RPMI7951 (cell line): ENCODE measurements around the gene PTPN7. TPM values are rescaled to one million over a fixed set of nuclear protein-coding genes. Genes with fewer than 3 reads are reported as not detected.

Source experiments
- DNase-seq: peaks from one replicate; pipeline ENCODE4 v3.0.0-alpha.2; 2012; ENCODE audit warnings: low read depth
- total RNA-seq: library from RNA; depleted of rRNA; stranded (reverse); fragments of >200 nt; shearing (Covaris generic); gene quantifications from 2 replicates; pipeline ENCODE4 v1.2.3, GENCODE V29; 2014; rRNA removed

PTPN7 gene
- total RNA-seq, 1 experiment from 2014 or later = not detected

DNA sequence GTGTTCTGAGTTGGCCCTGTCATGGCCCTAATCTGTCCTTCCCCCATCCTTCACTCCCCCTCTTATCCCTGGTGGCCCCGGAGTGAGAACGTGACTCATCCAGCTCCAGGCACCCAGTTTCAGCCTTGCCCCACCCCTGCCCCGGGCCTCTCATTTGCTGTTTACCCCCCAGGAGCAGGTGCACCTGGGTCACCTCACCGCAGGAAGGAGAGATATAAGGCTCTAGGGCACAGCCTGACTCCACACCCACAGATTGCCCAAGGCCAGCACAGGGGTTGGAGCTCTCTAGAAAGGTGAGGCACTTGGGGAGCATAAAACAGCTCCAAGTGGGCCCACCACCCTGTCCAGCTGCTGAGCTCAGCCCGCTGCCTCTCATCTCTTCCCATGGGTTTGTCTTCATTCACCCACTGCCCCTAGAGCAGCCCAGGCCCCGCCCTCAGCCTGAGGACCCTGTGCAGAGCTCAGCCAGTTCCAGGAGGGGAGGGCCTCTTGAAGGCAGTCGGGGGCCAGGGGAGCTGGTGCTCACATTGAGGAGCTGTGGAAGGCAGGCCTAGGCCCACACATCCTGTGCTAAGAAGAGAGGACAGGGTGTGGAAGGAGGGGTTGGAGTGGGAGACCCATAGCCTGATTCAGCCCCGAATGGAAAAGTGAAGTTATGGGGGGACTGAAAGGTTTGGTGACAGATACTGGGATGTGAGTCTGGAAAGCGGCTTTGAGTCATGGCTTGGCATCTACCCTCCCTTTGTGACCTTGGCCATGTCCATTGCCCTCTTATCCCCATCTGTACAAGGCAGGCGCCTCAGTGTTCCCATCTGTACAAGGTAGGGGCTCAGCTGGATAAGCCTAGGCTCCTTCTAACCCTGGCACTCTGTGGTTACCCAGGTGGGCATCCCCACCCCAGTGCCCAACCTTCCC is 53.8 kb downstream of the PTPN7 start:
- DNase-seq = no peak

DNA sequence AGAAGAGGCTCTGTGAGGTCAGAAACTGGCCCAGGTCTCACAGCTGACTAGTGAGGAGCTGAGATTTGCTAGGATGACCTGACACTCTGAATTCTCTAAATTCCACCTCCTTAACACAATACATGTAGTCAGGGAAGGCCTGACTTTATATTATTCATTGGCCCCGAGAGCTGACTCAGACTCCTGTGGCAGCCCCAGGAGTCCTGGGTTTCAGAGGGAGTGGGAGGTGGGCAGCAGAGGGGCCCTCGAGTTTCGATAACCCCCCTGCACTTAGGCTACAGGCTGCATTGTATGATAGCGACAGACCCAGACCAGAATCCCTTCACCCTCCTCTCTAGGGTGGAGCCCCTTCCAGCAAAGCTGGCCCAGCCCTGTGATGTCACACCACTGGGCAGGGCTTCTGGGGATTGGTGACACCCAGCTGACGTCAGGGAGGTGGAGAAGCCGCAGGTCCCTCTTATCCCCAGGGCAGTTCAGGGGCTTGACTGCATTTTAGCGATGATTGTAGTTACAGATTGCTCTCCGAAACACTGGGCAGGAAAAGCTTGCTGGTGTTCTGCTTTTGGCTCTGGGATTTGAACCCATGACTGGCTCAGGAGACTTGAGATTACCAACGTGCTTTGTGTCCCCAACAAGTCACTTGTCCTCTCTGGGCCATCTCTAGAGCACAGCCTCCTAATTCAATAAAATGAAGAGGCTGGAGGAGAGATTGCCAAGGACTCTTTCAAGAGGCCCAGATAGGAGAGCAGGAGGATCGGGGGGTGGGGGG is 54.6 kb downstream of the PTPN7 start:
- DNase-seq = no peak

DNA sequence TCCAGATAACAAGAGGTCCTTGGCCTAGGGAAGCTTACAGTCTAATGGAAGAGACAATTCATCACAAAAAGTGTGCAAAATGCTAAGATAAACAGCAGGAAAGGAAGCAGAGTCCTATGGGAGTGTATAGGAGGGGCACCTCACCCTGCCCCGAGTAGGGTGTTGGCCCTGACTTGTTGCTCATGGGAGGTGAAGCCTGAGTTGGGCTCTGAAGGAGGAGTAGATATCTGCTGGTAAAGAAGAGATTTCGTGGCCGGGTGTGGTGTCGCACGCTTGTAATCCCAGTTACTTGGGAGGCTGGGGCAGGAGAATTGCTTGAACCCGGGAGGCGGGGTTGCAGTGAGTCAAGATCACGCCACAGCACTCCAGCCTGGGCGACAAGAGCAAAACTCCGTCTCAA is 56.3 kb downstream of the PTPN7 start:
- DNase-seq = no peak

DNA sequence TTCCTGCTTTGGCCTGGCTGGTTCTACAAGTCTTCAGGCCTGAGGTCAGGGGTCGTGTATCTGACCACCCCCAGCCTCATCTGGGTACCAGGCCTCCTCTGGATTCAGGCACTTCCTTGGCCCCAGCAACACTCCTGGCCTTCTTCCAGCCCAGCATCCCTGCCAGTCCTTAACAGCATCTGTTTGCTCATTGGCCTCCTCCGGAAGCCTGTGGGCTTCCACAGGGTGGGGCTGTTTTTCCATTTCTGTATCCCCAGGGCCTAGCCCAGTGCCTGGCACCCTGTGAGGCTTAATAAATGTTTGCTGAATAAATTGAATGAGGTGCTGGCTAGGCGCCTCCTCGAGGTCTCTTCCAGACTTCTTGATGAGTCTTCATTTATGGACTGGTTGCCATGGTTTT is 59.2 kb downstream of the PTPN7 start:
- DNase-seq = no peak

Other genes with a start within 250 kb of the PTPN7 start
- gene LMOD1, start 214.1 kb downstream of the PTPN7 start, total RNA-seq = 0.49 and 0.60 TPM in 2 replicates
- gene TIMM17A, start 205.1 kb downstream of the PTPN7 start, total RNA-seq = 64.5 and 74.3 TPM in 2 replicates
- gene RNPEP, start 178.0 kb downstream of the PTPN7 start, total RNA-seq = 46.6 and 55.4 TPM in 2 replicates
- gene ELF3, start 150.0 kb downstream of the PTPN7 start, total RNA-seq = not detected in 2 replicates
- not detected in 2 replicates for gene GPR37L1, start 37.7 kb downstream of the PTPN7 start, total RNA-seq
- gene ARL8A, start 15.9 kb downstream of the PTPN7 start, total RNA-seq = 15.7 and 18.9 TPM in 2 replicates
- 30.3 and 33.4 TPM in 2 replicates for gene LGR6, start 33.2 kb upstream of the PTPN7 start, total RNA-seq
- gene UBE2T, start 181.3 kb upstream of the PTPN7 start, total RNA-seq = 266 and 294 TPM in 2 replicates
- gene PPP1R12B, start 188.1 kb upstream of the PTPN7 start, total RNA-seq = 11.2 and 18.2 TPM in 2 replicates